B cell (primary cell): ENCODE data around the gene SEC61A1. TPM values are rescaled to one million over a fixed set of nuclear protein-coding genes. Genes with fewer than 3 reads are reported as not detected.

Experiments
- ATAC-seq: fragments of 200-7000 bp; cut with Tn5 transposase; one replicate; pipeline ENCODE4 v1.10.0; 2021; ENCODE audit warnings: low read depth, mild to moderate bottlenecking, moderate number of reproducible peaks, moderate library complexity
- CTCF ChIA-PET: fragments of 350-600 bp; sonication (Branson Sonifier 250); formaldehyde crosslinking; loops from one replicate; lab custom pipeline; 2021; ENCODE audit warnings: antibody characterized with exemption, inconsistent platforms; lab: Charles Lee
- POLR2A ChIA-PET: fragments of 350-600 bp; sonication (Branson Sonifier 250); formaldehyde crosslinking; loops from one replicate; lab custom pipeline; 2021; ENCODE audit warnings: antibody characterized with exemption; lab: Charles Lee
- DNase-seq: peaks from one replicate; pipeline ENCODE4 v3.0.0; 2013
- H2AFZ ChIP-seq: 2 replicates; pipeline ENCODE4 v1.6.1; 2012; ENCODE audit warnings: mild to moderate bottlenecking, low read depth, low read length; ENCODE audit not compliant: insufficient read depth, poor library complexity, severe bottlenecking
- H3K27ac ChIP-seq, 2 donors: 1 replicate in 1 of 2; 2 replicates in 1 of 2; pipeline ENCODE4 v1.5.1; 2012 to 2013; ENCODE audit warnings: low read length in 2 of 2, mild to moderate bottlenecking in 2 of 2, moderate library complexity in 1 of 2
- H3K27me3 ChIP-seq, 4 experiments: fragments of 200-600 bp in 1 of 4; sonication (generic) in 1 of 4; replicated peaks in 1 of 4; 1 replicate in 2 of 4; 2 replicates in 2 of 4; pipeline versions ENCODE4 v1.6.1 to v1.7.0; 2013 to 2016; ENCODE audit warnings: low read length in 3 of 4, mild to moderate bottlenecking in 2 of 4, mixed read lengths in 1 of 4, moderate library complexity in 1 of 4; ENCODE audit not compliant: insufficient read depth in 4 of 4, control insufficient read depth in 3 of 4; ENCODE audit errors: control extremely low read depth in 1 of 4
- H3K36me3 ChIP-seq, 2 experiments: replicated peaks in 1 of 2; 1 replicate in 1 of 2; 2 replicates in 1 of 2; pipeline versions ENCODE4 v1.6.1 to v1.7.1; 2013; ENCODE audit warnings: low read length in 1 of 2; ENCODE audit not compliant: insufficient read depth in 2 of 2, control insufficient read depth in 1 of 2; ENCODE audit errors: control extremely low read depth in 1 of 2, extremely low read depth in 1 of 2
- H3K4me1 ChIP-seq, 2 donors: fragments of 200-600 bp in 1 of 2; sonication (generic) in 1 of 2; 1 replicate in 1 of 2; 2 replicates in 1 of 2; pipeline versions ENCODE4 v1.5.1 to v1.6.1; 2013 to 2017; ENCODE audit warnings: low read length in 2 of 2; ENCODE audit not compliant: control insufficient read depth in 2 of 2, insufficient read depth in 2 of 2
- H3K4me2 ChIP-seq: replicated peaks from 2 replicates; pipeline ENCODE3; 2012; ENCODE audit warnings: mild to moderate bottlenecking, low read depth, low read length; ENCODE audit not compliant: poor library complexity, severe bottlenecking
- H3K4me3 ChIP-seq, 5 experiments: fragments of 200-600 bp in 1 of 5; sonication (generic) in 1 of 5; 1 replicate in 3 of 5; 2 replicates in 2 of 5; pipeline versions ENCODE4 v1.5.1 to v1.7.0; 2011 to 2016; ENCODE audit warnings: low read length in 4 of 5, mild to moderate bottlenecking in 4 of 5, low read depth in 2 of 5, control low read depth in 1 of 5, moderate library complexity in 1 of 5; ENCODE audit not compliant: insufficient read depth in 1 of 5; ENCODE audit errors: control extremely low read depth in 1 of 5, extremely low read depth in 1 of 5
- H3K79me2 ChIP-seq: fragments of 200-600 bp; sonication (generic); one replicate; pipeline ENCODE4 v1.6.0; 2016; ENCODE audit warnings: low read length; ENCODE audit not compliant: control insufficient read depth, insufficient read depth
- H3K9ac ChIP-seq: fragments of 200-600 bp; sonication (generic); 2 replicates; pipeline ENCODE4 v1.6.1; 2017; ENCODE audit warnings: mild to moderate bottlenecking, low read length, moderate library complexity
- H3K9me3 ChIP-seq, 3 donors: one replicate each; pipeline versions ENCODE4 v1.6.1 to v1.7.1; 2013; ENCODE audit warnings: low read length in 2 of 3; ENCODE audit not compliant: control insufficient read depth in 2 of 3, insufficient read depth in 1 of 3; ENCODE audit errors: control extremely low read depth in 1 of 3
- H4K20me1 ChIP-seq: 2 replicates; pipeline ENCODE4 v1.6.0; 2012; ENCODE audit warnings: mild to moderate bottlenecking, low read length; ENCODE audit not compliant: insufficient read depth, control insufficient read depth, poor library complexity, severe bottlenecking
- H3K27ac Mint-ChIP-seq: one replicate; pipeline ENCODE4 v1.8.0; 2021; ENCODE audit warnings: mixed read lengths
- H3K27me3 Mint-ChIP-seq: one replicate; pipeline ENCODE4 v1.8.0; 2021; ENCODE audit warnings: mixed read lengths
- H3K4me1 Mint-ChIP-seq: one replicate; pipeline ENCODE4 v1.8.0; 2021; ENCODE audit warnings: mixed read lengths
- H3K4me3 Mint-ChIP-seq: one replicate; pipeline ENCODE4 v1.8.0; 2021; ENCODE audit warnings: mixed read lengths
- H3K9me3 Mint-ChIP-seq: one replicate; pipeline ENCODE4 v1.8.0; 2022; ENCODE audit warnings: mixed read lengths; ENCODE audit not compliant: insufficient read depth
- EZH2 ChIP-seq: IDR thresholded peaks from 2 replicates; pipeline ENCODE4 v1.6.1; 2012; ENCODE audit warnings: borderline replicate concordance, low read depth, mild to moderate bottlenecking, moderate library complexity, low read length; ENCODE audit not compliant: insufficient read depth, poor library complexity, severe bottlenecking
- WGBS: methylation state at CpG from one replicate; pipeline ENCODE4 v1.1.5; 2013; ENCODE audit warnings: missing lambda C conversion rate; ENCODE audit not compliant: insufficient coverage; 5-methylcytosine and 5-hydroxymethylcytosine counted together
- intact Hi-C: fragments of 100-400 bp; cut with micrococcal nuclease; formaldehyde crosslinking; loops from one replicate; pipeline ENCODE4 v1.10.0; 2022
- polyA plus RNA-seq: library from polyadenylated mRNA; depleted of rRNA; stranded (reverse); fragments of >200 nt; gene quantifications from 2 replicates; pipeline ENCODE4 v1.2.3, GENCODE V29; 2012
- total RNA-seq, 2 donors: library from RNA; stranded (reverse); fragments of 120-200 nt in 1 of 2; gene quantifications; 1 replicate in 1 of 2; 2 replicates in 1 of 2; pipeline versions ENCODE4 v1.2.3 to v1.2.4, GENCODE V29; 2013 to 2022
- TF ChIP-seq, protein P1 (sequence below): fragments of 200-600 bp; IDR thresholded peaks from one replicate; pipeline ENCODE4 v1.8.0; 2022; ENCODE audit warnings: antibody characterized with exemption, mild to moderate bottlenecking

SEC61A1 gene
- total and polyA plus RNA-seq, 2 donors (not counting 1 experiment from before 2014, with no cell fraction given): 48.4 to 79.4 TPM

DNA sequence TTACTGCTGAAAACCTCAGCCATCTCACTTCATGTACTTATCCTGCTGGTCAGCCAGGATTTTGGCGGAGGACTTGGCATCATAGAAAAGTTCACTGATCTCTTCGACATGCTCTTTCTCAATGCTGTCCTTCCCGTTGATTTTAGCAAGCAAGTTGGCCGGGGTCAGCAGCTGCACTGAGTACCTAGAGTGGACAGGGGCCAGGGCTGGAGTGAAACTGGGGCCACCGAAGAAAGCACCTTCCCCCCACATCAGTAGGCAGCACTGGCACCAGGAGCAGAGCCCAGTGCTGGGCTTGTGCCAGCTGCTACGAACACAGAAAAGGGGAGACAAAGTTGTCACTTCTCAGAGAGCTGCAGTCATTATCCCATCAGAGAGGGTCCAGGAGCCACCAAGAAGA lies 29.0 kb downstream of the SEC61A1 start:
- 97% methylated on average over 6 of the region's 6 CpGs for WGBS
- Histone ChIP-seq H3K9me3 (no peaks in the 10 kb centered on the region), H4K20me1 (no peaks in the 10 kb centered on the region), H3K9ac (no peak overlapping the region), H3K36me3 (peaks cover 0 to 37% of the 10 kb centered on the region in 2 experiments), H3K79me2 (no peaks in the 10 kb centered on the region), H3K4me3 (no peak overlapping the region), H3K27me3 (peaks cover 0 to 5% (median 1%) of the 10 kb centered on the region in 4 experiments), H3K27ac (no peak overlapping the region), H3K4me2 (no peak overlapping the region), H3K4me1 (peaks cover 8 to 14% of the 10 kb centered on the region in 2 donors), H2AFZ (no peak overlapping the region)
- intact Hi-C loops: no loop called here
- TF ChIP-seq EZH2: no peak
- TF ChIP-seq, protein P1, sequence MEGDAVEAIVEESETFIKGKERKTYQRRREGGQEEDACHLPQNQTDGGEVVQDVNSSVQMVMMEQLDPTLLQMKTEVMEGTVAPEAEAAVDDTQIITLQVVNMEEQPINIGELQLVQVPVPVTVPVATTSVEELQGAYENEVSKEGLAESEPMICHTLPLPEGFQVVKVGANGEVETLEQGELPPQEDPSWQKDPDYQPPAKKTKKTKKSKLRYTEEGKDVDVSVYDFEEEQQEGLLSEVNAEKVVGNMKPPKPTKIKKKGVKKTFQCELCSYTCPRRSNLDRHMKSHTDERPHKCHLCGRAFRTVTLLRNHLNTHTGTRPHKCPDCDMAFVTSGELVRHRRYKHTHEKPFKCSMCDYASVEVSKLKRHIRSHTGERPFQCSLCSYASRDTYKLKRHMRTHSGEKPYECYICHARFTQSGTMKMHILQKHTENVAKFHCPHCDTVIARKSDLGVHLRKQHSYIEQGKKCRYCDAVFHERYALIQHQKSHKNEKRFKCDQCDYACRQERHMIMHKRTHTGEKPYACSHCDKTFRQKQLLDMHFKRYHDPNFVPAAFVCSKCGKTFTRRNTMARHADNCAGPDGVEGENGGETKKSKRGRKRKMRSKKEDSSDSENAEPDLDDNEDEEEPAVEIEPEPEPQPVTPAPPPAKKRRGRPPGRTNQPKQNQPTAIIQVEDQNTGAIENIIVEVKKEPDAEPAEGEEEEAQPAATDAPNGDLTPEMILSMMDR: no peak
- Mint-ChIP-seq H3K27me3 (no peaks in the 10 kb centered on the region), H3K4me1 (peaks cover 10% of the 10 kb centered on the region), H3K4me3 (no peak overlapping the region), H3K27ac (no peak overlapping the region), H3K9me3 (no peaks in the 10 kb centered on the region)
- no peak for DNase-seq
- ChIA-PET CTCF (interaction anchor here (1.5 kb wide), 1 partner anchor 14 kb away, joined by 4 read pairs; no protein-coding TSS in a partner anchor), POLR2A (no interaction called here)
- ATAC-seq: no peak

DNA sequence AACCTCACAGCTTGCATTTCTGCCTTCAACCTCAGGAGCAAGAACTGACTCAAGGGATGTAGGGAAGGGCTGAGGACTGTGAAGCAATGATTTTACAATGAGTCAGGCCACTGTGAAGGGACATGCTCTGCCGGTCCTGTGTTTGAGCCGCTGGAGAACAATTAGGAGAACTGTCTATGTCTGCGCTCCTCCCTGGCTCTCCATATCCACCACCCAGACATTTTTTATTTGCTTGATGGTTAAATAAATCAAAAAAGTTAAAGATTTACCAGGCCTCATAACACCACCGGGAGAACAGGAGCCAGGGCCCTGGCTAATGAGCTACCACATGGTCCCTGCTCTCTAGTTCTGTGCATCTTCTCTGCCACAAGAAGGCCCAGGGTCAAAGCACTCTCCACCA lies 29.6 kb downstream of the SEC61A1 start:
- H3K27ac Mint-ChIP-seq: no peak overlapping the region
- H3K9ac ChIP-seq: no peak overlapping the region
- no peaks in the 10 kb centered on the region for H3K27me3 ChIP-seq
- H3K27me3 Mint-ChIP-seq: no peaks in the 10 kb centered on the region
- no peak overlapping the region for H3K4me2 ChIP-seq
- peaks cover 6 to 10% of the 10 kb centered on the region in 2 donors for H3K4me1 ChIP-seq
- DNase-seq: no peak
- H3K9me3 Mint-ChIP-seq: no peaks in the 10 kb centered on the region
- ChIA-PET CTCF (interaction anchor here (1.5 kb wide), 1 partner anchor 13 kb away, joined by 4 read pairs; no protein-coding TSS in a partner anchor), POLR2A (no interaction called here)
- peaks cover 0 to 43% of the 10 kb centered on the region in 2 experiments for H3K36me3 ChIP-seq
- H2AFZ ChIP-seq: no peak overlapping the region
- H4K20me1 ChIP-seq: no peaks in the 10 kb centered on the region
- no peak overlapping the region for H3K4me3 ChIP-seq
- no peaks in the 10 kb centered on the region for H3K79me2 ChIP-seq
- 100% methylated on average over 1 of the region's 4 CpGs for WGBS
- intact Hi-C loops: no loop called here
- H3K4me3 Mint-ChIP-seq: no peak overlapping the region
- no peak for ATAC-seq
- no peak for TF ChIP-seq EZH2
- TF ChIP-seq, protein P1: no peak
- no peak overlapping the region for H3K27ac ChIP-seq
- H3K4me1 Mint-ChIP-seq: peaks cover 7% of the 10 kb centered on the region
- no peaks in the 10 kb centered on the region for H3K9me3 ChIP-seq
